HCT116 (cell line): ENCODE data around the gene LMTK3. TPM values are rescaled to one million over a fixed set of nuclear protein-coding genes. Genes with fewer than 3 reads are reported as not detected.

Experiments used
- ATAC-seq: fragments of 200-7000 bp; cut with Tn5 transposase; 2 replicates; pipeline ENCODE4 v1.9.1; 2020; ENCODE audit warnings: mild to moderate bottlenecking, moderate library complexity
- BruUV-seq: library from RNA; stranded (reverse); fragments of 400-500 nt; replicated peaks from 2 replicates; lab custom pipeline; 2021; lab: Mats Ljungman, UMichigan
- CTCF ChIA-PET: fragments of 300-600 bp; sonication (Branson Sonifier 250); formaldehyde crosslinking; loops from one replicate; lab custom pipeline; 2021; ENCODE audit warnings: antibody characterized with exemption; lab: Charles Lee
- POLR2A ChIA-PET: fragments of 300-600, 350-600 bp; sonication (Branson Sonifier 250); formaldehyde crosslinking; loops from one replicate; lab custom pipeline; 2021; ENCODE audit warnings: antibody characterized with exemption; lab: Charles Lee
- RAD21 ChIA-PET, 2 experiments: fragments of 300-600 bp; sonication (Branson Sonifier 250); formaldehyde crosslinking; loops; one replicate each; lab custom pipeline; 2023; ENCODE audit warnings: low total read pairs in 2 of 2; ENCODE audit not compliant: uncharacterized antibody in 2 of 2, unreplicated experiment in 2 of 2, low non-redundant PET in 1 of 2; lab: Charles Lee
- DNase-seq: peaks from one replicate; pipeline ENCODE4 v3.0.0-alpha.2; 2010; ENCODE audit warnings: low read depth, low spot score
- H2AFZ ChIP-seq: fragments of 200-600 bp; shearing (Covaris generic), sonication (generic); 2 replicates; pipeline ENCODE4 v1.6.1; 2017; ENCODE audit warnings: low read depth, mixed run types, mixed read lengths, antibody characterized with exemption, low read length; ENCODE audit not compliant: poor library complexity, severe bottlenecking
- H3K27ac ChIP-seq: 2 replicates; pipeline ENCODE4 v1.5.1; 2012; ENCODE audit warnings: low read depth, low read length
- H3K27me3 ChIP-seq: fragments of 200-600 bp; sonication (generic); 2 replicates; pipeline ENCODE4 v1.6.1; 2016; ENCODE audit warnings: mixed run types, low read length, mixed read lengths; ENCODE audit not compliant: insufficient read depth
- H3K36me3 ChIP-seq, 2 experiments: fragments of 200-500 bp in 1 of 2; fragments of 200-600 bp in 1 of 2; sonication (Bioruptor generic) in 1 of 2; sonication (generic) in 1 of 2; 2 replicates each; pipeline versions ENCODE4 v1.5.1 to v1.6.1; 2014 to 2016; ENCODE audit warnings: low read length in 2 of 2, inconsistent platforms in 1 of 2, mixed read lengths in 1 of 2, mixed run types in 1 of 2; ENCODE audit not compliant: insufficient read depth in 2 of 2, control insufficient read depth in 1 of 2
- H3K4me1 ChIP-seq, 2 experiments: fragments of 200-600 bp in 1 of 2; sonication (generic) in 1 of 2; 2 replicates each; pipeline versions ENCODE4 v1.5.1 to v1.6.1; 2012 to 2017; ENCODE audit warnings: low read length in 2 of 2, inconsistent platforms in 1 of 2, mild to moderate bottlenecking in 1 of 2, mixed read lengths in 1 of 2, mixed run types in 1 of 2, moderate library complexity in 1 of 2; ENCODE audit not compliant: insufficient read depth in 2 of 2, control insufficient read depth in 1 of 2
- H3K4me2 ChIP-seq: fragments of 200-600 bp; sonication (generic); 2 replicates; pipeline ENCODE4 v1.6.1; 2017; ENCODE audit warnings: mixed run types, low read length, mixed read lengths
- H3K4me3 ChIP-seq, 2 experiments: fragments of 200-600 bp in 1 of 2; sonication (generic) in 1 of 2; replicated peaks in 1 of 2; 2 replicates each; pipeline ENCODE4 v1.5.1; 2011 to 2016; ENCODE audit warnings: low read length in 2 of 2, control low read depth in 1 of 2, low read depth in 1 of 2, mild to moderate bottlenecking in 1 of 2, mixed read lengths in 1 of 2, mixed run types in 1 of 2
- H3K79me2 ChIP-seq: fragments of 200-600 bp; sonication (generic); 2 replicates; pipeline ENCODE4 v1.6.1; 2017; ENCODE audit warnings: mild to moderate bottlenecking, mixed run types, low read length, moderate library complexity, mixed read lengths; ENCODE audit not compliant: insufficient read depth
- H3K9ac ChIP-seq: fragments of 200-600 bp; sonication (generic); 2 replicates; pipeline ENCODE4 v1.6.1; 2016; ENCODE audit warnings: low read length, mixed read lengths
- H3K9me2 ChIP-seq: fragments of 200-600 bp; sonication (generic), shearing (Covaris generic); 2 replicates; pipeline ENCODE4 v1.6.1; 2017; ENCODE audit warnings: mixed run types, mild to moderate bottlenecking, moderate library complexity; ENCODE audit not compliant: insufficient read depth
- H3K9me3 ChIP-seq, 2 experiments: fragments of 200-500 bp in 1 of 2; fragments of 200-600 bp in 1 of 2; sonication (Bioruptor generic) in 1 of 2; sonication (generic) in 1 of 2; 2 replicates each; pipeline ENCODE4 v1.6.1; 2014 to 2017; ENCODE audit warnings: low read length in 2 of 2, mixed read lengths in 2 of 2, inconsistent platforms in 1 of 2, low read depth in 1 of 2, mild to moderate bottlenecking in 1 of 2, mixed run types in 1 of 2, moderate library complexity in 1 of 2; ENCODE audit not compliant: control insufficient read depth in 1 of 2, insufficient read depth in 1 of 2
- H4K20me1 ChIP-seq: fragments of 200-600 bp; sonication (generic), shearing (Covaris generic); 2 replicates; pipeline ENCODE4 v1.6.1; 2017; ENCODE audit warnings: mixed run types, mild to moderate bottlenecking, moderate library complexity; ENCODE audit not compliant: insufficient read depth
- CEBPB ChIP-seq: IDR thresholded peaks from 2 replicates; pipeline ENCODE4 v1.6.1; 2012; ENCODE audit warnings: low read depth
- CTCF ChIP-seq, 3 experiments: fragments of 200-600 bp in 1 of 3; sonication (generic) in 1 of 3; IDR thresholded peaks in 2 of 3; conservative IDR thresholded peaks in 1 of 3; 2 replicates each; pipeline ENCODE4 v1.5.1; 2012 to 2017; ENCODE audit warnings: low read depth in 2 of 3, low read length in 2 of 3, antibody characterized with exemption in 1 of 3, borderline replicate concordance in 1 of 3, control low read depth in 1 of 3, mild to moderate bottlenecking in 1 of 3, mixed read lengths in 1 of 3, mixed run types in 1 of 3, moderate library complexity in 1 of 3; ENCODE audit not compliant: insufficient read depth in 1 of 3
- EGR1 ChIP-seq: IDR thresholded peaks from 2 replicates; pipeline ENCODE4 v1.6.1; 2012; ENCODE audit warnings: low read depth
- ELF1 ChIP-seq: IDR thresholded peaks from 2 replicates; pipeline ENCODE4 v1.6.1; 2012; ENCODE audit warnings: low read depth, borderline replicate concordance
- EZH2 ChIP-seq: fragments of 200-600 bp; sonication (generic); IDR thresholded peaks from 2 replicates; pipeline ENCODE4 v1.6.1; 2017; ENCODE audit warnings: antibody characterized with exemption, mixed run types
- FOSL1 ChIP-seq: IDR thresholded peaks from 2 replicates; pipeline ENCODE4 v1.6.1; 2012; ENCODE audit warnings: low read depth
- JUND ChIP-seq: IDR thresholded peaks from 2 replicates; pipeline ENCODE4 v1.6.1; 2012
- POLR2A ChIP-seq: IDR thresholded peaks from 2 replicates; pipeline ENCODE4 v1.7.0; 2011; ENCODE audit warnings: borderline replicate concordance; ENCODE audit not compliant: insufficient read depth, insufficient read length; ENCODE audit errors: extremely low read depth
- POLR2AphosphoS5 ChIP-seq: IDR thresholded peaks from 2 replicates; pipeline ENCODE4 v1.6.1; 2011; ENCODE audit warnings: mild to moderate bottlenecking, low read depth, low read length, moderate library complexity
- RAD21 ChIP-seq: IDR thresholded peaks from 2 replicates; pipeline ENCODE4 v1.6.1; 2012; ENCODE audit warnings: low read depth, mild to moderate bottlenecking
- REST ChIP-seq: IDR thresholded peaks from 2 replicates; pipeline ENCODE4 v1.6.1; 2012; ENCODE audit warnings: low read depth
- SIN3A ChIP-seq: IDR thresholded peaks from 2 replicates; pipeline ENCODE4 v1.6.1; 2012; ENCODE audit warnings: low read depth
- YY1 ChIP-seq: IDR thresholded peaks from 2 replicates; pipeline ENCODE4 v1.6.1; 2011; ENCODE audit warnings: low read length, low read depth, moderate library complexity, mild to moderate bottlenecking; ENCODE audit not compliant: insufficient replicate concordance; ENCODE audit errors: extremely low read depth
- ZFX ChIP-seq: fragments of 450-650 bp; IDR thresholded peaks from 2 replicates; pipeline ENCODE4 v1.6.1; 2017
- ZNF274 ChIP-seq: fragments of 200-500 bp; sonication (Bioruptor generic); IDR thresholded peaks from 2 replicates; pipeline ENCODE4 v1.6.1; 2014; ENCODE audit warnings: mild to moderate bottlenecking, low read depth, low read length, inconsistent platforms
- intact Hi-C: fragments of 100-400 bp; cut with micrococcal nuclease; formaldehyde crosslinking; loops from 2 replicates; pipeline ENCODE4 v1.10.0; 2022
- total RNA-seq: library from RNA; stranded (reverse); gene quantifications from one replicate; pipeline ENCODE4 v1.2.1, GENCODE V29; 2021; ENCODE audit not compliant: unreplicated experiment

LMTK3 gene
- total RNA-seq, 1 experiment from 2014 or later, result 19.9 TPM

GRCh38 chr19:48477698-48478338 lies 33.8 kb downstream of the LMTK3 start:
- RAD21 ChIA-PET, result no interaction called here
- POLR2A ChIA-PET, result no interaction called here
- Histone ChIP-seq H3K27me3 (no peaks in the 10 kb centered on the region), H4K20me1 (no peaks in the 10 kb centered on the region), H2AFZ (no peak overlapping the region), H3K4me3 (no peak overlapping the region), H3K79me2 (no peaks in the 10 kb centered on the region), H3K9me3 (no peaks in the 10 kb centered on the region), H3K9ac (no peak overlapping the region), H3K27ac (no peak overlapping the region), H3K36me3 (peaks cover 18 to 45% of the 10 kb centered on the region in 2 experiments), H3K4me2 (no peak overlapping the region), H3K4me1 (peaks cover 0 to 10% of the 10 kb centered on the region in 2 experiments; a peak in 2 of 4 replicates), H3K9me2 (no peaks in the 10 kb centered on the region)
- no peak for ATAC-seq
- no peak for TF ChIP-seq ZFX
- TF ChIP-seq RAD21, result no peak
- TF ChIP-seq REST, result no peak
- TF ChIP-seq ELF1, result no peak
- intact Hi-C loops, result no loop called here
- no TSS peak for BruUV-seq
- CTCF ChIA-PET, result no interaction called here
- DNase-seq, result no peak

- Histone ChIP-seq H4K20me1 (no peaks in the 10 kb centered on the region), H3K36me3 (peaks cover 20 to 45% of the 10 kb centered on the region in 2 experiments), H3K4me2 (no peak overlapping the region), H3K79me2 (no peaks in the 10 kb centered on the region), H3K9me2 (no peaks in the 10 kb centered on the region), H3K4me3 (no peak overlapping the region), H3K27ac (no peak overlapping the region), H3K9ac (no peak overlapping the region), H2AFZ (no peak overlapping the region), H3K4me1 (peaks cover 0 to 6% of the 10 kb centered on the region in 2 experiments; a peak in 2 of 4 replicates), H3K9me3 (no peaks in the 10 kb centered on the region), H3K27me3 (no peaks in the 10 kb centered on the region)
- ChIA-PET POLR2A (no interaction called here), RAD21 (no interaction called here), CTCF (no interaction called here)
- no TSS peak for BruUV-seq
- intact Hi-C loops, result no loop called here
- DNase-seq, result no peak
- no peak for ATAC-seq
- TF ChIP-seq YY1 (no peak), ZNF274 (no peak), JUND (no peak), ELF1 (no peak), CEBPB (no peak), RAD21 (no peak), POLR2A (no peak), CTCF (IDR thresholded peaks at IDR 0.05 in 2 of 3, conservative IDR thresholded peaks at IDR 0.05 in 1 of 3; ENCODE audit: borderline replicate concordance in 1 of 3, insufficient read depth in 1 of 3, low read depth in 2 of 3, low read length in 2 of 3) (no peak), FOSL1 (no peak), POLR2AphosphoS5 (no peak), EZH2 (no peak), ZFX (no peak), EGR1 (no peak), SIN3A (no peak)
Observed at GRCh38 chr19:48477067-48477685, 34.5 kb downstream of the LMTK3 start.
